HUES48 (cell line): Measurements from ENCODE around the gene ZBTB4.

Source experiments
- H3K27ac ChIP-seq: one replicate; pipeline ENCODE4 v1.7.0; 2013; ENCODE audit warnings: low read depth, low read length, inconsistent platforms
- H3K27me3 ChIP-seq: 2 replicates; pipeline ENCODE4 v1.6.1; 2013; ENCODE audit warnings: mild to moderate bottlenecking, low read length; ENCODE audit not compliant: control insufficient read depth, insufficient read depth
- H3K36me3 ChIP-seq: 2 replicates; pipeline ENCODE4 v1.6.1; 2013; ENCODE audit warnings: low read length; ENCODE audit not compliant: control insufficient read depth, insufficient read depth
- H3K4me1 ChIP-seq: 2 replicates; pipeline ENCODE4 v1.6.1; 2013; ENCODE audit warnings: mild to moderate bottlenecking, low read length; ENCODE audit not compliant: control insufficient read depth, insufficient read depth
- H3K4me3 ChIP-seq: 2 replicates; pipeline ENCODE4 v1.5.1; 2013; ENCODE audit warnings: mild to moderate bottlenecking, low read depth, low read length
- H3K9ac ChIP-seq: 2 replicates; pipeline ENCODE4 v1.6.1; 2013; ENCODE audit warnings: mild to moderate bottlenecking, low read depth, low read length, moderate library complexity
- H3K9me3 ChIP-seq: 2 replicates; pipeline ENCODE4 v1.6.1; 2013; ENCODE audit warnings: low read length; ENCODE audit not compliant: control insufficient read depth, insufficient read depth

The ZBTB4 gene

GRCh38 chr17:7468804-7469389, 10.5 kb downstream of the ZBTB4 start:
- no peaks in the 10 kb centered on the region for H3K27me3 ChIP-seq
- no peaks in the 10 kb centered on the region for H3K9me3 ChIP-seq
- H3K4me3 ChIP-seq = no peak overlapping the region
- H3K27ac ChIP-seq = no peak overlapping the region
- H3K9ac ChIP-seq = no peak overlapping the region
- no peaks in the 10 kb centered on the region for H3K4me1 ChIP-seq
- peaks cover 6% of the 10 kb centered on the region; the same call in 1 of the 2 replicates for H3K36me3 ChIP-seq

GRCh38 chr17:7468290-7468689, 11.1 kb downstream of the ZBTB4 start:
- Histone ChIP-seq H3K36me3 (peaks cover 12% of the 10 kb centered on the region; the same call in 1 of the 2 replicates), H3K4me3 (no peak overlapping the region), H3K9ac (no peak overlapping the region), H3K27ac (no peak overlapping the region), H3K9me3 (no peaks in the 10 kb centered on the region), H3K27me3 (no peaks in the 10 kb centered on the region), H3K4me1 (no peaks in the 10 kb centered on the region)

- H3K9me3 ChIP-seq = no peaks in the 10 kb centered on the region
- H3K27me3 ChIP-seq = no peaks in the 10 kb centered on the region
- H3K36me3 ChIP-seq = peaks cover 14% of the 10 kb centered on the region
- H3K9ac ChIP-seq = no peak overlapping the region
- H3K27ac ChIP-seq = no peak overlapping the region
- no peaks in the 10 kb centered on the region for H3K4me1 ChIP-seq
- H3K4me3 ChIP-seq = no peak overlapping the region
Observed at GRCh38 chr17:7467498-7467897, 11.9 kb downstream of the ZBTB4 start.

GRCh38 chr17:7466639-7467341, 12.6 kb downstream of the ZBTB4 start:
- H3K4me3 ChIP-seq = no peak overlapping the region
- H3K27me3 ChIP-seq = no peaks in the 10 kb centered on the region
- 0 out of 2 replicates have a peak, but pooled peaks cover under 1% of the 10 kb centered on the region for H3K4me1 ChIP-seq
- H3K9ac ChIP-seq = no peak overlapping the region
- no peak overlapping the region for H3K27ac ChIP-seq
- no peaks in the 10 kb centered on the region for H3K9me3 ChIP-seq
- H3K36me3 ChIP-seq = peaks cover 14% of the 10 kb centered on the region

- H3K36me3 ChIP-seq = peaks cover 14% of the 10 kb centered on the region
- H3K4me1 ChIP-seq = peaks cover 6% of the 10 kb centered on the region; the same call in 1 of the 2 replicates
- no peaks in the 10 kb centered on the region for H3K9me3 ChIP-seq
- no peak overlapping the region for H3K9ac ChIP-seq
- H3K4me3 ChIP-seq = no peak overlapping the region
- no peaks in the 10 kb centered on the region for H3K27me3 ChIP-seq
- H3K27ac ChIP-seq = no peak overlapping the region
Observed at GRCh38 chr17:7466318-7466638, 13.2 kb downstream of the ZBTB4 start.

- Histone ChIP-seq H3K36me3 (peaks cover 14% of the 10 kb centered on the region), H3K9ac (no peak overlapping the region), H3K9me3 (no peaks in the 10 kb centered on the region), H3K27ac (no peak overlapping the region), H3K4me1 (peaks cover 9% of the 10 kb centered on the region; the same call in 1 of the 2 replicates), H3K27me3 (no peaks in the 10 kb centered on the region), H3K4me3 (no peak overlapping the region)
Observed at GRCh38 chr17:7465597-7466275, 13.7 kb downstream of the ZBTB4 start.

- Histone ChIP-seq H3K9me3 (no peaks in the 10 kb centered on the region), H3K9ac (no peak overlapping the region), H3K36me3 (peaks cover 14% of the 10 kb centered on the region), H3K27ac (no peak overlapping the region), H3K4me1 (peaks cover 9% of the 10 kb centered on the region; the same call in 1 of the 2 replicates), H3K27me3 (no peaks in the 10 kb centered on the region), H3K4me3 (no peak overlapping the region)
Observed at GRCh38 chr17:7464081-7464480, 15.3 kb downstream of the ZBTB4 start.

- H3K9ac ChIP-seq = no peak overlapping the region
- H3K36me3 ChIP-seq = peaks cover 14% of the 10 kb centered on the region
- no peaks in the 10 kb centered on the region for H3K9me3 ChIP-seq
- peaks cover 9% of the 10 kb centered on the region; the same call in 1 of the 2 replicates for H3K4me1 ChIP-seq
- no peak overlapping the region for H3K27ac ChIP-seq
- H3K27me3 ChIP-seq = no peaks in the 10 kb centered on the region
- no peak overlapping the region for H3K4me3 ChIP-seq
Observed at GRCh38 chr17:7463372-7463846, 16.0 kb downstream of the ZBTB4 start.

GRCh38 chr17:7462474-7463371, 16.7 kb downstream of the ZBTB4 start:
- H3K27ac ChIP-seq = no peak overlapping the region
- no peaks in the 10 kb centered on the region for H3K27me3 ChIP-seq
- peaks cover 14% of the 10 kb centered on the region for H3K36me3 ChIP-seq
- no peaks in the 10 kb centered on the region for H3K9me3 ChIP-seq
- H3K9ac ChIP-seq = no peak overlapping the region
- no peak overlapping the region for H3K4me3 ChIP-seq
- peaks cover 9% of the 10 kb centered on the region; the same call in 1 of the 2 replicates for H3K4me1 ChIP-seq

- no peaks in the 10 kb centered on the region for H3K27me3 ChIP-seq
- no peak overlapping the region for H3K4me3 ChIP-seq
- peaks cover 9% of the 10 kb centered on the region for H3K36me3 ChIP-seq
- no peak overlapping the region for H3K27ac ChIP-seq
- no peak overlapping the region for H3K9ac ChIP-seq
- peaks cover 9% of the 10 kb centered on the region; the same call in 1 of the 2 replicates for H3K4me1 ChIP-seq
- H3K9me3 ChIP-seq = no peaks in the 10 kb centered on the region
Observed at GRCh38 chr17:7460850-7461660, 18.4 kb downstream of the ZBTB4 start.
